HS-27A (cell line): ENCODE results near the gene OSBPL1A.
A peak's percentile ranks its signal among the peaks of the same experiment; 100 is the strongest.
"Not testable (repeated sequence)": the region's sequence is repeated elsewhere in the genome, so short reads cannot be mapped to it uniquely, and the experiment has no call there.

ENCODE experiments used
- DNase-seq: peaks from one replicate; pipeline ENCODE4 v3.0.0-alpha.2; 2012; ENCODE audit warnings: low read depth, missing footprints

OSBPL1A gene

GRCh38 chr18:24397131-24397693 lies 412 bp downstream of the OSBPL1A start:
- peak; percentile 38 for DNase-seq

- no peak for DNase-seq
Observed at GRCh38 chr18:24396082-24396633, 1.5 kb downstream of the OSBPL1A start.

- DNase-seq = no peak
Observed at GRCh38 chr18:24395049-24395795, 2.4 kb downstream of the OSBPL1A start.

- DNase-seq = no peak
Observed at GRCh38 chr18:24388957-24389356, 8.7 kb downstream of the OSBPL1A start.

- DNase-seq = no peak
Observed at GRCh38 chr18:24386681-24387080, 10.9 kb downstream of the OSBPL1A start.

GRCh38 chr18:24381126-24381525 lies 16.5 kb downstream of the OSBPL1A start:
- DNase-seq = no peak

GRCh38 chr18:24380163-24380747 lies 17.4 kb downstream of the OSBPL1A start:
- no peak for DNase-seq

- no peak for DNase-seq
Observed at GRCh38 chr18:24378598-24378997, 19.0 kb downstream of the OSBPL1A start.

- not testable (repeated sequence) for DNase-seq
Observed at GRCh38 chr18:24376531-24376930, 21.1 kb downstream of the OSBPL1A start.

- DNase-seq = no peak
Observed at GRCh38 chr18:24373328-24373727, 24.3 kb downstream of the OSBPL1A start.

- no peak for DNase-seq
Observed at GRCh38 chr18:24372279-24372872, 25.2 kb downstream of the OSBPL1A start.

GRCh38 chr18:24370120-24370519 lies 27.5 kb downstream of the OSBPL1A start:
- no peak for DNase-seq

- no peak for DNase-seq
Observed at GRCh38 chr18:24369426-24369825, 28.2 kb downstream of the OSBPL1A start.

GRCh38 chr18:24368749-24369148 lies 28.9 kb downstream of the OSBPL1A start:
- DNase-seq = no peak

GRCh38 chr18:24366328-24366727 lies 31.3 kb downstream of the OSBPL1A start:
- no peak for DNase-seq

GRCh38 chr18:24364177-24364576 lies 33.4 kb downstream of the OSBPL1A start:
- DNase-seq = no peak

- no peak for DNase-seq
Observed at GRCh38 chr18:24362757-24363156, 34.9 kb downstream of the OSBPL1A start.

- DNase-seq = peak; percentile 20
Observed at GRCh38 chr18:24359787-24360530, 37.7 kb downstream of the OSBPL1A start.

GRCh38 chr18:24354278-24354677 lies 43.3 kb downstream of the OSBPL1A start:
- DNase-seq = no peak

- no peak for DNase-seq
Observed at GRCh38 chr18:24346254-24346653, 51.4 kb downstream of the OSBPL1A start.

- DNase-seq = no peak
Observed at GRCh38 chr18:24344509-24344908, 53.1 kb downstream of the OSBPL1A start.

GRCh38 chr18:24342347-24342746 lies 55.3 kb downstream of the OSBPL1A start:
- no peak for DNase-seq
